Measurements from ENCODE around the gene MYCBP2.

GRCh38 chr13:77339408-77339807, 12.5 kb upstream of the MYCBP2 start:
- TF ChIP-seq CTCF (conservative IDR thresholded peaks at IDR 0.05; ENCODE audit: low read length), result no peak
- TF ChIP-seq EZH2phosphoT487 (IDR thresholded peaks at IDR 0.05; ENCODE audit: borderline replicate concordance, low read depth, low read length), result no peak

Data from OCI-LY7 (cell line).